Measurements from ENCODE around the gene SLC2A13.

DNA sequence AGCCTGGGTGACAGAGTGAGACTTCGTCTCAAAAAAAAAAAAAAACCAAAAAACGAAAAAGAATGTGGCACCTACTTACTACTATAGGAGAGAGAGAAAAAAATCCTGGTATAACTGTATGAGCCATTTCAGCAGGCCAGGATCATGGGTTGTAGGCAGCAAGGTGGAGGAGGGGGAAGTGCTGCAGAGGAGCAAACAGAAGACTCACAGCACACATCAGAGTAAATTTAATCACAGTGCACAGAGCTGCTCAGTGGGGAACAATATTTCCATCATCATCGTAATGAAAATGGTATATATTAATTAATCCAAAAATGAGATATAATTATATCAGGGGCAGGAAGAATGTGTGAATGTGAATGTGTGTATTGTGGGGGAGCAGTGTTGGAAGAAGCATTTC, 175.8 kb downstream of the SLC2A13 start:
- no peak for TF ChIP-seq POLR2AphosphoS5 (IDR thresholded peaks at IDR 0.05; ENCODE audit: borderline replicate concordance, low read depth, low read length)
- no peak for TF ChIP-seq EZH2 (IDR thresholded peaks at IDR 0.05)

Data from SK-N-MC (cell line).